CD4-positive, alpha-beta memory T cell (primary cell): ENCODE measurements around the gene NBEA. TPM values are rescaled to one million over a fixed set of nuclear protein-coding genes. Genes with fewer than 3 reads are reported as not detected.

ENCODE experiments used
- CTCF ChIA-PET: fragments of 350-600 bp; sonication (Branson Sonifier 250); formaldehyde crosslinking; loops from one replicate; lab custom pipeline; 2021; ENCODE audit warnings: inconsistent platforms; ENCODE audit not compliant: partially characterized antibody; lab: Charles Lee
- POLR2A ChIA-PET: fragments of 350-600 bp; sonication (Branson Sonifier 250); formaldehyde crosslinking; loops from one replicate; lab custom pipeline; 2021; ENCODE audit not compliant: partially characterized antibody; lab: Charles Lee
- DNase-seq, 5 donors: peaks; one replicate each; pipeline versions ENCODE4 v3.0.0 to v3.0.0-alpha.2; 2020 to 2022; ENCODE audit warnings: mixed read lengths in 1 of 5
- H3K27ac ChIP-seq: one replicate; pipeline ENCODE4 v1.7.0; 2013; ENCODE audit warnings: low read depth, low read length
- H3K27me3 ChIP-seq: 2 replicates; pipeline ENCODE4 v1.7.0; 2013; ENCODE audit warnings: mild to moderate bottlenecking, low read length, moderate library complexity; ENCODE audit not compliant: insufficient read depth
- H3K36me3 ChIP-seq: 2 replicates; pipeline ENCODE4 v1.7.0; 2013; ENCODE audit warnings: mild to moderate bottlenecking, low read length, moderate library complexity; ENCODE audit not compliant: insufficient read depth
- H3K4me1 ChIP-seq: 2 replicates; pipeline ENCODE4 v1.7.0; 2013; ENCODE audit warnings: mild to moderate bottlenecking, low read length, moderate library complexity; ENCODE audit not compliant: insufficient read depth
- H3K4me3 ChIP-seq, 2 donors: one replicate each; pipeline ENCODE4 v1.7.0; 2013; ENCODE audit warnings: low read length in 2 of 2, mild to moderate bottlenecking in 1 of 2
- H3K9me3 ChIP-seq, 2 donors: one replicate each; pipeline ENCODE4 v1.7.0; 2013; ENCODE audit warnings: low read length in 2 of 2, control low read depth in 1 of 2; ENCODE audit not compliant: control insufficient read depth in 1 of 2
- H3K27ac Mint-ChIP-seq, 7 donors: one replicate each; pipeline ENCODE4 v1.8.0; 2020 to 2021; ENCODE audit warnings: mixed read lengths in 7 of 7, mild to moderate bottlenecking in 6 of 7, inconsistent platforms in 3 of 7, moderate library complexity in 3 of 7
- H3K27me3 Mint-ChIP-seq, 2 donors: one replicate each; pipeline ENCODE4 v1.8.0; 2020 to 2021; ENCODE audit warnings: mixed read lengths in 2 of 2
- H3K36me3 Mint-ChIP-seq, 2 donors: one replicate each; pipeline ENCODE4 v1.8.0; 2020 to 2021; ENCODE audit warnings: mixed read lengths in 2 of 2, inconsistent platforms in 1 of 2, mild to moderate bottlenecking in 1 of 2
- H3K4me1 Mint-ChIP-seq, 4 donors: one replicate each; pipeline ENCODE4 v1.8.0; 2020 to 2021; ENCODE audit warnings: mixed read lengths in 4 of 4, mild to moderate bottlenecking in 1 of 4
- H3K4me3 Mint-ChIP-seq, 8 donors: one replicate each; pipeline ENCODE4 v1.8.0; 2020 to 2021; ENCODE audit warnings: mixed read lengths in 8 of 8, mild to moderate bottlenecking in 7 of 8, moderate library complexity in 6 of 8, inconsistent platforms in 3 of 8
- H3K9me3 Mint-ChIP-seq, 8 donors: one replicate each; pipeline ENCODE4 v1.8.0; 2020 to 2021; ENCODE audit warnings: mixed read lengths in 8 of 8, mild to moderate bottlenecking in 5 of 8, inconsistent platforms in 3 of 8, moderate library complexity in 1 of 8
- intact Hi-C: fragments of 100-400 bp; cut with micrococcal nuclease; formaldehyde crosslinking; loops from one replicate; pipeline ENCODE4 v1.15.1; 2023
- polyA plus RNA-seq, 2 donors: library from polyadenylated mRNA; unstranded; fragments of 300-500 nt; fragmentation: Illumina TruSeq; gene quantifications; one replicate each; pipeline ENCODE4 v1.2.3, GENCODE V29; 2021
- total RNA-seq, 2 experiments: library from RNA; stranded (reverse); gene quantifications; one replicate each; pipeline ENCODE4 v1.2.3, GENCODE V29; 2021

Gene NBEA
- total and polyA plus RNA-seq, 4 experiments from 2014 or later, result 0.48 to 1.8 (median 1.1) TPM

DNA sequence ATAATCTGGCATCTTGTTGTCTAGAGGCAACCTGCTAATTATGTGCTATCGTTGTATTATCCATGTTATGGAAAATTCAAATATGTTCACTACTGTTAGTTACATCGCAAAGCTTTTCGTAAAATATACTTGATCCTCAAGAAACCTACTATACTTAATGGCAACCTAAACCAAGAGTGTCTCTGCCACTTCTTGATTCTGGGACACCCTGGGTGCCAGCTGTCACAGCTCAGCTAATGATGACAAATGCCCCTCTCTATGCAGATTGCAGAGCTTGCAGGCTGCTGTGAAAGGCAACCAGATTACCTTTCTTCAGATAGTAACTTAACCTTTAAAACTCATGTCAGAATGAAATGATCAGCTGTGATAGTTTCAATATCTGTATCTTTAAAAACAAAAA, 543.4 kb downstream of the NBEA start:
- Mint-ChIP-seq H3K27me3 (peaks cover 0 to 2% of the 10 kb centered on the region in 2 donors), H3K36me3 (no peaks in the 10 kb centered on the region), H3K4me1 (no peaks in the 10 kb centered on the region), H3K9me3 (peaks cover 0 to 3% (median 0%) of the 10 kb centered on the region in 8 donors), H3K4me3 (no peak overlapping the region), H3K27ac (no peak overlapping the region)
- no peak overlapping the region for H3K27ac ChIP-seq
- no peaks in the 10 kb centered on the region for H3K36me3 ChIP-seq
- H3K4me3 ChIP-seq, result no peak overlapping the region
- intact Hi-C loops, result no loop called here
- ChIA-PET POLR2A (interaction anchor here (0.7 kb wide), 1 partner anchor 771 kb away, joined by 3 read pairs; no protein-coding TSS in a partner anchor), CTCF (no interaction called here)
- no peaks in the 10 kb centered on the region for H3K4me1 ChIP-seq
- no peak for DNase-seq
- H3K27me3 ChIP-seq, result no peaks in the 10 kb centered on the region
- H3K9me3 ChIP-seq, result no peaks in the 10 kb centered on the region

DNA sequence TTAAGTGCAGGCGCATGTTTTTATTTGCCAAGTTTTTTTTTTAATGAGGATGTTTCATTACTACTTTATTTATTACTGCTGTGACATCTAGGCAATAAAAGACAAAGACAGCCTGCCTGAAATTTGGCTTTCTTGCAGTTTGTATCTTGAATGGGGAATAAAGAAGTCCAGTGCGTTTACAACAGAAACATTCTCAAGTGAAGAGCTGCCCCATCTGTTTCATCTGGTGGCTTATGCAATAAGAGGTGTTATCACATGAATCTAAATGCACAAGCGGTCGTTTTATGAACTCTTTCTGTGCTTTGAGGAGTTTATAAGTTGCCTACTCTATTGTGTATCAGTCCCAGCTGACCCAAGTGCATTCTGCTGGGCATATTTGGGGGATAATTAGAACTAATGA, 547.0 kb downstream of the NBEA start:
- no peaks in the 10 kb centered on the region for H3K27me3 ChIP-seq
- ChIA-PET CTCF (no interaction called here), POLR2A (no interaction called here)
- H3K4me1 ChIP-seq, result no peaks in the 10 kb centered on the region
- Mint-ChIP-seq H3K4me3 (no peak overlapping the region), H3K36me3 (no peaks in the 10 kb centered on the region), H3K27me3 (no peaks in the 10 kb centered on the region), H3K9me3 (peaks cover 0 to 10% (median 6%) of the 10 kb centered on the region in 8 donors), H3K27ac (no peak overlapping the region), H3K4me1 (no peaks in the 10 kb centered on the region)
- intact Hi-C loops, result no loop called here
- no peak overlapping the region for H3K27ac ChIP-seq
- H3K4me3 ChIP-seq, result no peak overlapping the region
- no peaks in the 10 kb centered on the region for H3K36me3 ChIP-seq
- no peak for DNase-seq
- no peaks in the 10 kb centered on the region for H3K9me3 ChIP-seq

DNA sequence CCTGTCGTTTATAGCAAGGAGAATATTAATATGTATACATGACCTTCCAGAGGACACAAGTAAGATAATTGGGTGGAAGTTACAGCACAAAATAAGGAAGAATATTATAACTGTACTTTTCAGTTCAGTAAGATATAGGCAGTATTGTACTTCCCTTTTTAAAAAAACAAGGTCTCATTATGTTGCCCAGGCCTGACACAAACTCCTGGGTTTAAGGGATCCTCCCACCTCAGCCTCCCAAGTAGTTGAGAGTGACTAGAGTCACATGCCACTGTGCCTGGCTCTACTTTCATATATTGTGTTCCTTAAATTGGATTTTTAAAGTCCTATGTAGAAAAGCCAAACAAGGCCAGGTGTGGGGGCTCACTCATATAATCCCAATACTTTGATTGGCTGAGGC, 553.9 kb downstream of the NBEA start:
- DNase-seq, result no peak
- intact Hi-C loops, result no loop called here
- ChIA-PET CTCF (no interaction called here), POLR2A (no interaction called here)
- Mint-ChIP-seq H3K4me3 (no peak overlapping the region), H3K36me3 (no peaks in the 10 kb centered on the region), H3K27ac (no peak overlapping the region), H3K27me3 (no peaks in the 10 kb centered on the region), H3K4me1 (no peaks in the 10 kb centered on the region), H3K9me3 (peaks cover 0 to 13% (median 8%) of the 10 kb centered on the region in 8 donors)
- no peak overlapping the region for H3K27ac ChIP-seq
- no peaks in the 10 kb centered on the region for H3K27me3 ChIP-seq
- H3K4me3 ChIP-seq, result no peak overlapping the region
- no peaks in the 10 kb centered on the region for H3K36me3 ChIP-seq
- no peaks in the 10 kb centered on the region for H3K4me1 ChIP-seq
- no peaks in the 10 kb centered on the region for H3K9me3 ChIP-seq

DNA sequence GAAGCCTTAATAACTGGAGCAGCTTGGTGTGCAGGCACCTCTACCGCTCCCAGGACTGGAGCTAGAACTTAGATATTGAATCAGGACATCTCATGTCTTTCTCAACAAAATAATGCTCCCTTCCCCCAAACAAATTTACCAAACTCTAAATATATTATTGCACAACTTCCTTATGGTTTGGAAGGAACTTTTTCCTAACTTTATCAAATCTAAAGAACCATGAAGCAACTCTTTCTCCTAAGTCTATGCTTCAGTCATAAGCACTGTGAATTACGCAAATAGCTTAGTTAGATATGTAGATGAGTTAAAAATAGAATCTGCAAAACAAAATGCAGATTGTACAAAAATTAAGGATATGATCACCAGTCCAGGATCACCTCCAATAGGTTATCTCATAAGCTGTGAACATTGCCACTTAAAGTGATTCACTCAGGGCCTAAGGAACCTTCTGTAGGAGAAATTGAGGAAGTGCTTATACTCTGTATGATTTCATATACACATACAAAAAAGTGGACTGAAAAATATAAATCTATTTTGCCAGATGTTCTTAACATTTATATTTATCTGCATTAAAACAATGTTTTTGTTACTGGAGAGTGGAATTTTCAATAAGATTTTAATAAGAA, 554.8 kb downstream of the NBEA start:
- Mint-ChIP-seq H3K36me3 (no peaks in the 10 kb centered on the region), H3K9me3 (peaks cover 0 to 13% (median 5%) of the 10 kb centered on the region in 8 donors), H3K4me1 (no peaks in the 10 kb centered on the region), H3K4me3 (no peak overlapping the region), H3K27ac (no peak overlapping the region), H3K27me3 (no peaks in the 10 kb centered on the region)
- Histone ChIP-seq H3K4me1 (no peaks in the 10 kb centered on the region), H3K4me3 (no peak overlapping the region), H3K27ac (no peak overlapping the region), H3K27me3 (no peaks in the 10 kb centered on the region), H3K36me3 (no peaks in the 10 kb centered on the region), H3K9me3 (no peaks in the 10 kb centered on the region)
- DNase-seq, result no peak
- CTCF ChIA-PET, result no interaction called here
- POLR2A ChIA-PET, result no interaction called here
- intact Hi-C loops, result no loop called here

DNA sequence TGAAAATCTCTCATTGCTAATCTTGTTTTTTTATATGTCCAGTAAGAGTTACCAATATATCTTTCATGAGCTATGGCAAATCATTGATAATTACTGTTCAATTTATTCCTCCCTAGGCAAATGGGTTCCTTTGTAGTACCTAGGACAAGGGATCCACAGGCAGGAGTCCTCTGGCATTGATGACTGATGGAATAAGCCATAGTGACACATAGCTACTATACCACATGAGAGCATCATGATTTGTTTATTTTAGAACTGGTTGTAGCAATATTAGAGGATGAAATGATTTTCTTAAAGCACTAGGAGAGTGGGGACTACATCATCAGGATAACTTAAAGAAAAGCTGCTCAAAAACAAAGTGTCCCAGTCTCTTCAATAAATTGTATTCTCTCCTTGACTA, 556.2 kb downstream of the NBEA start:
- ChIA-PET POLR2A (no interaction called here), CTCF (no interaction called here)
- H3K4me1 Mint-ChIP-seq, result no peaks in the 10 kb centered on the region
- H3K27me3 Mint-ChIP-seq, result no peaks in the 10 kb centered on the region
- Histone ChIP-seq H3K27me3 (no peaks in the 10 kb centered on the region), H3K4me1 (no peaks in the 10 kb centered on the region), H3K36me3 (no peaks in the 10 kb centered on the region), H3K4me3 (no peak overlapping the region), H3K9me3 (no peaks in the 10 kb centered on the region), H3K27ac (no peak overlapping the region)
- H3K9me3 Mint-ChIP-seq, result peaks cover 0 to 6% (median 3%) of the 10 kb centered on the region in 8 donors
- no peak for DNase-seq
- intact Hi-C loops, result no loop called here
- H3K27ac Mint-ChIP-seq, result no peak overlapping the region
- H3K36me3 Mint-ChIP-seq, result no peaks in the 10 kb centered on the region
- no peak overlapping the region for H3K4me3 Mint-ChIP-seq

DNA sequence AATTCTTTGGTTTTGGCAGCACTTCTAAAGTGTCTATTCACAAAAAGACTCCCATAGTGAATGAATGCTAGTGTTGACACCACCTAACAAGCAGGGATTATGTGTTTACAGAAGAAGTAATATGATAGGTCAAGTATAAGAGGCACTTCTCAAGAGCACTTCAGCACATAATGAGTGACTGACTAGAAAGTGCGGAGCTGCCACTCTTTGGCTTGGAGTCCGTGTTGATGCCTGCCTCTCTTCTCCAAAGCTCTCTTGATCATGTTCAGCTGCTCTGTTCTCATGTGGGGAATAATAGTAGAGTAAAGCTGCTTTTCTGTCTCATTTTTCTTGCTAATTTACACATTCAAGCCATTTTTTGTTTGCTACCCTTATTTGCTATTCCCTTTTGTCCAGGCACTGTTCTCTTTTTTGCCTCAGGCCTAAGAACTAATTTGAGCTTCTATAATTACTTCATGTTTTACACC, 557.2 kb downstream of the NBEA start:
- H3K36me3 ChIP-seq, result no peaks in the 10 kb centered on the region
- no peak overlapping the region for H3K4me3 Mint-ChIP-seq
- H3K36me3 Mint-ChIP-seq, result no peaks in the 10 kb centered on the region
- no peak for DNase-seq
- no peak overlapping the region for H3K27ac ChIP-seq
- CTCF ChIA-PET, result no interaction called here
- H3K27me3 ChIP-seq, result no peaks in the 10 kb centered on the region
- no peaks in the 10 kb centered on the region for H3K4me1 ChIP-seq
- intact Hi-C loops, result no loop called here
- peaks cover 0 to 6% (median 3%) of the 10 kb centered on the region in 8 donors for H3K9me3 Mint-ChIP-seq
- POLR2A ChIA-PET, result no interaction called here
- no peaks in the 10 kb centered on the region for H3K4me1 Mint-ChIP-seq
- no peaks in the 10 kb centered on the region for H3K9me3 ChIP-seq
- H3K27me3 Mint-ChIP-seq, result no peaks in the 10 kb centered on the region
- no peak overlapping the region for H3K4me3 ChIP-seq
- H3K27ac Mint-ChIP-seq, result no peak overlapping the region

DNA sequence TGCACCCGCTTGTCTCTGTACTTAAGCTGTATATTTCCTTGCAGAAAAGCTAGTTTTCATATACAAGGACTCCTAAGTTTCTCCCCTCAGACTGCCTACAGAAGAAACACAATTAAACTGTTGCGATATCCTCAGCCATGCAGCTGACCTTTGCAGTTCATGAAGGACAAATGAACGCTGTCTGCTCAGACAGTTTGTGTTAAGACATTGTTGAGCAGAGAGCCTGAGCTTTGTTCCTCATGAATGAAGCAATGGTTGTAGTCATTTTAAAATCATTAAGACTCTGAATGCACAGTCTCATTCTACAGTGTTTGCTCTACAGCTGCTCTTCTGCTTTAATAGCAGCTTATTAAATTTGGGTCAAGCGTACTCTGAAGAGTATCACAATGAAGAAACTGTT, 557.6 kb downstream of the NBEA start:
- Mint-ChIP-seq H3K4me1 (no peaks in the 10 kb centered on the region), H3K9me3 (peaks cover 0 to 6% (median under 1%) of the 10 kb centered on the region in 8 donors), H3K27ac (no peak overlapping the region), H3K36me3 (no peaks in the 10 kb centered on the region), H3K27me3 (no peaks in the 10 kb centered on the region), H3K4me3 (peak overlapping the region in 1 of 8 donors; percentile 1)
- Histone ChIP-seq H3K4me3 (no peak overlapping the region), H3K27ac (no peak overlapping the region), H3K36me3 (no peaks in the 10 kb centered on the region), H3K9me3 (no peaks in the 10 kb centered on the region), H3K27me3 (no peaks in the 10 kb centered on the region), H3K4me1 (no peaks in the 10 kb centered on the region)
- no peak for DNase-seq
- ChIA-PET POLR2A (no interaction called here), CTCF (no interaction called here)
- intact Hi-C loops, result no loop called here
